Fibroblast of the aortic adventitia (primary cell): ENCODE measurements around the gene ZNF543. TPM values are rescaled to one million over a fixed set of nuclear protein-coding genes. Genes with fewer than 3 reads are reported as not detected.

ENCODE experiments used
- DNase-seq: peaks from one replicate; pipeline ENCODE4 v3.0.0-alpha.2; 2010; ENCODE audit warnings: low read depth
- H3K4me3 ChIP-seq: 2 replicates; pipeline ENCODE4 v1.5.1; 2011; ENCODE audit warnings: low read depth, mild to moderate bottlenecking, control low read depth, low read length, moderate library complexity
- total RNA-seq: library from RNA; depleted of rRNA; stranded (reverse); fragments of >200 nt; gene quantifications from 2 replicates; pipeline ENCODE4 v1.2.3, GENCODE V29; 2012; ENCODE audit warnings: low replicate concordance
- TF ChIP-seq, protein P1 (sequence below): IDR thresholded peaks from 2 replicates; pipeline ENCODE4 v1.5.1; 2011; ENCODE audit warnings: mild to moderate bottlenecking, low read length, control low read depth, inconsistent platforms; ENCODE audit not compliant: insufficient read depth

ZNF543 gene
- total RNA-seq, 1 donor: 9.4 TPM

GRCh38 chr19:57293719-57294118 is 26.6 kb upstream of the ZNF543 start:
- no peak overlapping the region for H3K4me3 ChIP-seq
- DNase-seq: no peak
- TF ChIP-seq, protein P1, sequence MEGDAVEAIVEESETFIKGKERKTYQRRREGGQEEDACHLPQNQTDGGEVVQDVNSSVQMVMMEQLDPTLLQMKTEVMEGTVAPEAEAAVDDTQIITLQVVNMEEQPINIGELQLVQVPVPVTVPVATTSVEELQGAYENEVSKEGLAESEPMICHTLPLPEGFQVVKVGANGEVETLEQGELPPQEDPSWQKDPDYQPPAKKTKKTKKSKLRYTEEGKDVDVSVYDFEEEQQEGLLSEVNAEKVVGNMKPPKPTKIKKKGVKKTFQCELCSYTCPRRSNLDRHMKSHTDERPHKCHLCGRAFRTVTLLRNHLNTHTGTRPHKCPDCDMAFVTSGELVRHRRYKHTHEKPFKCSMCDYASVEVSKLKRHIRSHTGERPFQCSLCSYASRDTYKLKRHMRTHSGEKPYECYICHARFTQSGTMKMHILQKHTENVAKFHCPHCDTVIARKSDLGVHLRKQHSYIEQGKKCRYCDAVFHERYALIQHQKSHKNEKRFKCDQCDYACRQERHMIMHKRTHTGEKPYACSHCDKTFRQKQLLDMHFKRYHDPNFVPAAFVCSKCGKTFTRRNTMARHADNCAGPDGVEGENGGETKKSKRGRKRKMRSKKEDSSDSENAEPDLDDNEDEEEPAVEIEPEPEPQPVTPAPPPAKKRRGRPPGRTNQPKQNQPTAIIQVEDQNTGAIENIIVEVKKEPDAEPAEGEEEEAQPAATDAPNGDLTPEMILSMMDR: no peak

DNA sequence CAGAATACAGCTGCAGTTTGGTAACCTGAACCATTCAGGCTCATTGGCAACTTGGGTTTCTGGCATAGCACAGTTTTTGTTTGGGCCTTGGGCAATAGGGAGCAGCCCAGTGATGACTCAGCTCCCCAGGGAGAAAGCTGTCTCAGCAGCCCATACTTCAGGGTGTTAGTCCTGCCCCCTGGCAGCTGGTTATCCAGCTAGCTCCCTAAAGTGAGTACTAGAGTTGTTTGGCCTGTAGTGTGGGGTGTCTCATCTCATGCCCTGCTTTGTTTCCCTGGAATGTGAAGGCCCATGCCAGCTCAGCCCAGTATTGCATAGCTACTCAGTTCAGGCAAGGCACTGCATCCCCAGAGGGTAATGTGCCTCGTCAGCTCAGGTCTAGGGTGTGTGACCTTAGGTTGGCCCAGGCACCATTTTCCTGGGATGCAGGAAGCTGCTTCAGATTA is 18.2 kb upstream of the ZNF543 start:
- TF ChIP-seq, protein P1: no peak
- DNase-seq: peak; percentile 98

GRCh38 chr19:57302727-57303401 is 17.4 kb upstream of the ZNF543 start:
- DNase-seq: no peak
- H3K4me3 ChIP-seq: no peak overlapping the region

More for the DNA sequence above, 18.2 kb upstream of the ZNF543 start:
- H3K4me3 ChIP-seq: no peak overlapping the region

GRCh38 chr19:57305056-57305455 is 15.2 kb upstream of the ZNF543 start:
- TF ChIP-seq, protein P1: no peak
- DNase-seq: no peak
- no peak overlapping the region for H3K4me3 ChIP-seq

More at GRCh38 chr19:57302727-57303401, 17.4 kb upstream of the ZNF543 start:
- TF ChIP-seq, protein P1: no peak

- TF ChIP-seq, protein P1: no peak
- no peak overlapping the region for H3K4me3 ChIP-seq
- no peak for DNase-seq
These were observed 11.8 kb upstream of the ZNF543 start for GRCh38 chr19:57308514-57308913.

DNA sequence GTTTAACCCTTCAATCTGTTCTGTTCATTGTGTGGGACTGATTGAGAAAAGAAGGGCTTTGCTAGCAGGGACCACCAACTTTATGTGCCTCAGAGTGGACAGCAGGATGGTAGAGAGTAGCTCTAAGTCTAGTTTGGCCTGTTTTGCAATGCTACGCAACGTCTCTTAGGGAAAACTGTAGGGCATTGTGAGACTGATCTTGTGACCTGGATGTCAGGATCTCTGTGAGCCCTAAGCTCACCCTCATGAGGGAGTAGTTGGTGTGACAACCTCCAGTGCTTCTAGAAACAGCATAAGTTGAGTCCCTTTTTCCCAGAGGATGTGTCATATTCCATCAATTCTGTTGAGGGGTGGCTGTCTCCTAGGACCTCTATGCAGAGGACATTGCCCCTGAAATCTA is 9.5 kb upstream of the ZNF543 start:
- DNase-seq: no peak
- TF ChIP-seq, protein P1: no peak
- H3K4me3 ChIP-seq: no peak overlapping the region

DNA sequence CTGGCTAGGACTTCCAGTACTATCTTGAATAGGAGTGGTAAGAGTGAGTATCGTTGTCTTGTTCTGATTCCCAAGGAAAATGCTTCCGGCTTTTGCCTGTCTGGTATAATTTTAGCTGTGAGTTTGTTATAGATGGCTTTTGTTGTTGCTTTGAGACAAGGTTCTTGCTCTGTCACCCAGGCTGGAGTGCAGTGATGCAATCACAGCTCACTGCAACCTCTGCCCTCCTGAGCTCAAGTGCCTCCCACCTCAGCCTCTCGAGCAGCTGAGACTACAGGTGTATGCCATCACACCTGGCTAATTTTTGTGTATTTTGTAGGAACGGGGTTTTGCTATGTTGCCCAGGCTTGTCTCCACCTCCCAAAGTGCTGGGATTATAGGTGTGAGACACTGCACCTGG is 6.1 kb upstream of the ZNF543 start:
- H3K4me3 ChIP-seq: no peak overlapping the region
- TF ChIP-seq, protein P1: no peak
- DNase-seq: no peak
